HUES64 (cell line): Measurements from ENCODE around the gene MEA1.

Source experiments
- H3K27ac ChIP-seq: 2 replicates; pipeline ENCODE4 v1.7.0; 2013; ENCODE audit warnings: low read depth, low read length, inconsistent platforms
- H3K27me3 ChIP-seq: 2 replicates; pipeline ENCODE4 v1.6.1; 2013; ENCODE audit warnings: mild to moderate bottlenecking, low read length; ENCODE audit not compliant: insufficient read depth
- H3K36me3 ChIP-seq: 2 replicates; pipeline ENCODE4 v1.6.1; 2013; ENCODE audit warnings: mild to moderate bottlenecking, low read length; ENCODE audit not compliant: insufficient read depth
- H3K4me1 ChIP-seq: 2 replicates; pipeline ENCODE4 v1.6.1; 2013; ENCODE audit warnings: mild to moderate bottlenecking, low read length, moderate library complexity; ENCODE audit not compliant: insufficient read depth
- H3K4me3 ChIP-seq: 2 replicates; pipeline ENCODE4 v1.5.1; 2013; ENCODE audit warnings: mild to moderate bottlenecking, low read length, moderate library complexity
- H3K9ac ChIP-seq: 2 replicates; pipeline ENCODE4 v1.6.1; 2013; ENCODE audit warnings: mild to moderate bottlenecking, low read depth, low read length
- H3K9me3 ChIP-seq: 2 replicates; pipeline ENCODE4 v1.6.1; 2013; ENCODE audit warnings: low read depth, low read length; ENCODE audit not compliant: insufficient read depth
- WGBS: fragments of 150-250, 120-280 bp; methylation state at CpG from one replicate; pipeline ENCODE4 v1.1.7; 2013; ENCODE audit warnings: missing lambda C conversion rate; 5-methylcytosine and 5-hydroxymethylcytosine counted together

The MEA1 gene

DNA sequence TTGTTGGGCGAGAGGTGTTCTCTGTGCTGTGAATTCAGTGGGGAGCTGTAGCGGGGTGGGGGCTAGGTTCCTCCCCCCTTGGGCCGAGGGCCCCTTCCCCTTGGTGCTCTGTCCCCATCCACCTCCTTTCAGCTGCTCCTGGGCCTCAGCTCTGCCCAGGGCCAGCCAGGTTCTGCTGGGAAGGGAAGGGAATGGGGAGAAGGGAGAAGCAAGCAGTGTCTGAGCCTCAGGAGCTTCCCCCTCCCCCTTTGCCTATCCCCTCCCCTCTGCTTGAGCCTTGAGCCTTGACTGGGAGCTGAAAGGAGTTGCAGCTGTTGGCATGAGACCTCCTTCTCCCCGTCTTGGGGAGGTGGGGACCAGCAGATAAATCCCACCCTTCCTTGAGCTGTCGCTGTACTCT, 7.1 kb upstream of the MEA1 start:
- H3K36me3 ChIP-seq = peaks cover 58% of the 10 kb centered on the region
- H3K27ac ChIP-seq = peak overlapping the region; percentile 91
- 65% methylated on average over 3 of the region's 5 CpGs for WGBS
- H3K9ac ChIP-seq = peak overlapping the region; percentile 99
- peak overlapping the region; percentile 100 for H3K4me3 ChIP-seq
- no peaks in the 10 kb centered on the region for H3K4me1 ChIP-seq
- no peaks in the 10 kb centered on the region for H3K9me3 ChIP-seq
- H3K27me3 ChIP-seq = no peaks in the 10 kb centered on the region

DNA sequence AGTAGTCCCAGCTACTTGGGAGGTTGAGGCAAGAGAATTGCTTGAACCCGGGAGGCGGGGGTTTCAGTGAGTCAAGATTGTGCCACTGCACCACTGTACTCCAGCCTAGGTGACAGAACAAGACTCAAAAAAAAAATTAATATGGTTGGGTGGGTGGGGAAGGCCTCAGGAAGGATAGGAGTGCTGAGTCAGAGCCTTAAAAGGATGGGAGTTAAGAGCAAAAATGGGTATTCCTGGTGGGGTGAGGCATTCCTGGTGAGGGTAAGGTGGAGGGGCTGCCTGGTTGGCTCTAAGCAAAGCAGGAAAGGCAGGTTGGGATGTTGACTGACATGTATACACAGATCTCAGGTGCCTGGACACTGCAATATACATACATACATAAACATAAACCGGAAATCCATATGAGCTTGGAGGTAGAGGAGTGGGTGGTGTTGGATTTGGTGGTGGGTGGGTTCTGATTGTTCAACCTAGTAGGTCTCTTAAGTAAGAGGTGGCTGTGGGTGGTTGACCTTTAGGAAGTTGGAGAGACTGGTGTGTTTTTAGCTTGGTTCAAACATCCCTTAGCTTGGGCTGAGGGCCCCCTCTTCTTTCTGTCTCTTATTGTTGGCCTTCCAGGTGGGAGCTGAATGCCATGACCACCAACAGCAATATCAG, 6.4 kb upstream of the MEA1 start:
- WGBS = 97% methylated on average over 3 of the region's 3 CpGs
- Histone ChIP-seq H3K9ac (no peak overlapping the region), H3K27ac (0 out of 2 replicates have a peak overlapping the region, but pooled peaks have one; percentile 91), H3K4me3 (no peak overlapping the region), H3K9me3 (no peaks in the 10 kb centered on the region), H3K27me3 (no peaks in the 10 kb centered on the region), H3K36me3 (peaks cover 53% of the 10 kb centered on the region), H3K4me1 (no peaks in the 10 kb centered on the region)

DNA sequence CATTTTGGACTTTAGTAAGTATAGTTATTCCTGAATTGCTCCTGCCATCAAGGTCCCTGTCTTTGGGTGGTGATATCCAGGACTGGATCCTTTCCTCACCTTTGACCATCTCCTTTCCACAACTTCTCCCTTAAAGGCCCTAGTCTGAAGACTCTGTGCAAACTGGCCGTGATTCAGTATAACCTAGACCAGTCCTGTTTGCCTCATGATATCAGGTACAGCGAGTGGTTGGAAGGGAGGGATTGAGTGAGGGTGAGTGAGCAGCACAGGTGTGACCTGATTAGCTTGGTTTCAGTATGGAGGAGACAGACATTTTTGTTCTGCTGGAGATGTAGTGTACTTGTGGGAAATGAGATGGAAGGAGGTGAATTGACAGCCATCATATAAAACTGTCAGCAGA, 5.4 kb upstream of the MEA1 start:
- WGBS = 88% methylated on average over 2 of the region's 2 CpGs
- H3K9me3 ChIP-seq = no peaks in the 10 kb centered on the region
- no peak overlapping the region for H3K4me3 ChIP-seq
- no peaks in the 10 kb centered on the region for H3K4me1 ChIP-seq
- no peaks in the 10 kb centered on the region for H3K27me3 ChIP-seq
- no peak overlapping the region for H3K9ac ChIP-seq
- peaks cover 42% of the 10 kb centered on the region for H3K36me3 ChIP-seq
- H3K27ac ChIP-seq = no peak overlapping the region

DNA sequence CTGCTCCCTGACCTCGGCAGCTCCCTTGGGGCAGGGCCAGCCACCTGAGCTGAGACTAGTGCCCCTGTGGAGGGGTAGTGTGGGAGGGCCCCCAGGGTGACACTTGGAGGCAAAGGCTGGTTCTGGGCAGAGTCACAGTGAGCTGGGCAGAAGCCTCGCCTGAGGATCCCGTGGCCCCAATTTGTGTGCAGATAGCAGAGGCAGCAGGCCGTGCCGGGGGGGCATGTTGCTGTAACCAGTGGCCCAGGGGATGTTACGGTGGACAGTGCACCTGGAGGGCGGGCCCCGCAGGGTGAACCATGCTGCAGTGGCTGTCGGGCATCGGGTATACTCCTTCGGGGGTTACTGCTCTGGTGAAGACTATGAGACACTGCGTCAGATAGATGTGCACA, 3.2 kb upstream of the MEA1 start:
- H3K36me3 ChIP-seq = peaks cover 44% of the 10 kb centered on the region
- no peaks in the 10 kb centered on the region for H3K9me3 ChIP-seq
- H3K4me1 ChIP-seq = peaks cover 8% of the 10 kb centered on the region; the same call in 1 of the 2 replicates
- H3K9ac ChIP-seq = no peak overlapping the region
- no peak overlapping the region for H3K27ac ChIP-seq
- no peak overlapping the region for H3K4me3 ChIP-seq
- no peaks in the 10 kb centered on the region for H3K27me3 ChIP-seq
- 93% methylated on average over 12 of the region's 12 CpGs for WGBS

DNA sequence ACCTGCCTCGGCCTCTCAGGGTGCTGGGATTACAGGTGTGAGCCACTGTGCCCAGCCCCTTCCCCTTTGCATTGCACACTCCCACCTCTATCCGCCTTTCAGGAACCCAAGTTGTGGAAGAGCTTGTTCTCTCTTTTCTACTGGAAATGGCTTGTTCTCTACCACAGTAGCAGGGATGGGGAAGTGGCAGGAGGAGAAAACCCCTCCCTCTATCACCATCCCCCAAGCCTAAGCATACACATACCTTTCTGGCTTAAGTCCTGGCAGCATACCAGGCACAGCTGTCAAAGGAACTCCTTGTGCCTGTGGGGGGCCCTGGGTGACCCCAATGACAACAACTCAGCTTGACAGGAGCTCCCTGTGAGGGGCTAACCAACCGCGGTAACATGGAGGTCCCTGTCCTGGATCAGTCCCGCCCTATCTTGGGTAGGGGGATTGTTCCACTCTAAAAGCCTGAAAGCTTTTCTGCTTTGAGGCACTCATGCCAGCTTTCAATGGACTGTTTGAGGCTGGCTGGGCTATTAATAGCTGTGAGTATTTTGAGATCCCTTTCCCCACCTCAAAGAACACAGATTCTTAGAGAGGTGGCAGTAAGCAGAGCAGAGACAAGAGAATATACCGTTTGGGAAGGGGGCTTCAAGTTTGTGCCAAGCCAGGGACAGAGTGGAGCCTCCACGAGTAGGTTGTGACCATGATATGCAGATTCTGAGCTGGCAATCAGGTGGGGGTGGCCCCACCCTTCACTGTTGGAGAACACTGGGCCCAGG, 2.6 kb upstream of the MEA1 start:
- H3K36me3 ChIP-seq = peaks cover 50% of the 10 kb centered on the region
- H3K27ac ChIP-seq = no peak overlapping the region
- no peaks in the 10 kb centered on the region for H3K9me3 ChIP-seq
- H3K27me3 ChIP-seq = no peaks in the 10 kb centered on the region
- H3K4me3 ChIP-seq = no peak overlapping the region
- no peak overlapping the region for H3K9ac ChIP-seq
- peaks cover 8% of the 10 kb centered on the region; the same call in 1 of the 2 replicates for H3K4me1 ChIP-seq
- WGBS = 85% methylated on average over 6 of the region's 7 CpGs

DNA sequence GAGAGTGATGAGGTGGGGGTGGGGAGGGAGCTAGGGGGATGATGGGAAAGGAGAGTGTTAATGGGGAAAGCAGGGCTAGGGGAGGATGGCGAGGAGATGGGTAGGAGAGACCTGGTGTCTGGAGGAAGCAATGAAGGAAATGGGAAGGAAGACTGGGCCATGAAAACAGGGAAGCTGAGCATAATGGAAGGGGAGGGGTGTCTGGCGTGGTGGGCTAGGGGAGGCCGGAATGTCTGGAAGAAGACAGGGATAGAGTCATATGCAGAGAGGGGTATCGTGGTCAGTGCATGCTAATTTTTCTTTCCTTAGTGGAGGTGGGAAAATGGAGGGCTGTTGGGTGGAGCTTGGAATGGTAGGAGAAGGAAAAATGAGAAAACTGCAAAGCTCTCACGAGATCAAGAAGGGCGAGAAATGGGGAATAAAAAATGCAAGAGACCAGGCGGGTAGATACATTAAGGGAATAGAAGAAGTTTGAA, 726 bp upstream of the MEA1 start:
- Histone ChIP-seq H3K4me1 (peaks cover 8% of the 10 kb centered on the region; the same call in 1 of the 2 replicates), H3K4me3 (peak overlapping the region; percentile 94), H3K9me3 (no peaks in the 10 kb centered on the region), H3K27me3 (no peaks in the 10 kb centered on the region), H3K9ac (peak overlapping the region; percentile 76), H3K27ac (peak overlapping the region; percentile 82), H3K36me3 (peaks cover 59% of the 10 kb centered on the region)
- WGBS = 4% methylated on average over 7 of the region's 7 CpGs

DNA sequence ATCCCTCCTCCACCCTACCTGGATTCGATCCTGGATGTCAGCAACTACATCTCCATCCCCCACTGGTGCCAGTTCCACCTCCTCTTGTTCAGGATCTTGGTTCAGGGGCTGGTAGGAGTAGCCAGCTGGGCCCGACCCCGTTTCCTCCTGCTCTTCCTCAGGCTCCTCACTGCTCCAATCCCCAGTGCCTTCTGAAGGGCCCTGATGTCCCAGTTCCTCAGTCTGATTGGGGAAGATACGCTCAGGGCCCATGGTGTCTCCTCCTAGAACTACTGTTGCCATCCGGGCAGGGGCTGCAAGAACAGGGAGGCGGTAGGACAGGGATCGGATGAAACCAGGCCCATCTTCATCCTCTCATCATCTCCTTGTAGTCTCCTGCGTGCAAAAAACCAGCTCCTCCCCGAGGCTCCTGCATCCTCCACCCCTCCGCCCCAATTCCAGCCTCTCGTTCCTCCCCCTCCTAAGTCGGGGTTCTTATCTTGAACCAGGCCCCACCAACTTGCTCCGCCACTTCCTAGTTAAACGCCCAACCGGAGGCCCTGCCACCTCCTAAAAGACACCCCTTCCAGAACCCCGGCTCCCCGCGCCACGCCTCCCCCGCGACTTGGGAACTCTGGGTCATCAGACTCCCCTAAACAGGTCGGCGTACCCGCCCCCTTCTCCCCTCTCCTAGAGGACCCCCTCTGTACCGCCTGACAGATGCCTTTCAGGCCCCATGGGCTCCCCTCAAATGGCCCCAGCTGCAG, 476 bp downstream of the MEA1 start:
- Histone ChIP-seq H3K4me1 (peaks cover 8% of the 10 kb centered on the region; the same call in 1 of the 2 replicates), H3K27ac (peak overlapping the region; percentile 35; the same call in 1 of the 2 replicates), H3K4me3 (peak overlapping the region; percentile 94), H3K9me3 (no peaks in the 10 kb centered on the region), H3K9ac (peak overlapping the region; percentile 74), H3K36me3 (peaks cover 59% of the 10 kb centered on the region), H3K27me3 (no peaks in the 10 kb centered on the region)
- WGBS = 6% methylated on average over 25 of the region's 25 CpGs

DNA sequence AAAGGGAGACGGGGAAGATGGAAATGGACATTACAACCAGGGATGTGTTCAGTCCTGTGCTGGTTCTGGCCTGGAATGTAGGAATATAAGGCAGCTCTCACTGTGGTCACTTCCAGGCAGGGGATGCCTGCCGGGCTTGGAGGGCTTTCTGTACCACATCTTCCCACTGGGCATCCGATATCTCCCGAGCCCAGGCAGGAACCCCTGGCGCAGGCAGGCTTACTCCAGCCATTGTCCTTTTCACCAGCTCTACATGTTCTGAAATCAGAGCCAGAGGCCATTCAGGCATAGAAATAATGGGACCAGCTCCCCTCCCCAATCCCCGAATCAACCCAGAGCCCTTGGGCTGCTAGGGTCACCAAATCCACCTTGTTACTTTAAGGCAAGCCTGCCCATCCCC, 1.4 kb downstream of the MEA1 start:
- no peaks in the 10 kb centered on the region for H3K9me3 ChIP-seq
- peaks cover 59% of the 10 kb centered on the region for H3K36me3 ChIP-seq
- H3K27me3 ChIP-seq = no peaks in the 10 kb centered on the region
- peaks cover 8% of the 10 kb centered on the region; the same call in 1 of the 2 replicates for H3K4me1 ChIP-seq
- peak overlapping the region; percentile 74; the same call in 1 of the 2 replicates for H3K9ac ChIP-seq
- no peak overlapping the region for H3K27ac ChIP-seq
- peak overlapping the region; percentile 94 for H3K4me3 ChIP-seq
- WGBS = 92% methylated on average over 6 of the region's 6 CpGs

DNA sequence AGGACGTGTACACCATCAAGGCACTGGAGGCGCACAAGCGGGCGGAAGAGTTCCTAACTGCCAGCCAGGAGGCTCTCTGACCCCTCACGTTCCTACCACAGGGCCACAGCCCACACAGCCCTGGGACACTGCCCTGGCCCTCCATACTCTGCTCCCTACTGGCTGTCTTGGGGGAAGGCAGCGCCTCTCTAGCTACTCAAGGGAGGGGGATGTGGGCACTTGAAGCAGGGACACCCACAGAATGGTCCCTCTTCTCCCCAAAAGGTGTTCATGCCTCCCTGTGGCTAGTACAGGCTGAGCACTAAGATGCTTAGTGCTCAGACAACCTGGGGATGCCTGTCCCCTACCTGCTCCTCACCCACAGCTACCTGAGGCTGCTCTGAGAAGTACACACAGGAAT, 2.5 kb downstream of the MEA1 start:
- Histone ChIP-seq H3K36me3 (peaks cover 64% of the 10 kb centered on the region), H3K9me3 (no peaks in the 10 kb centered on the region), H3K9ac (no peak overlapping the region), H3K27ac (no peak overlapping the region), H3K27me3 (no peaks in the 10 kb centered on the region), H3K4me1 (peaks cover 8% of the 10 kb centered on the region; the same call in 1 of the 2 replicates), H3K4me3 (no peak overlapping the region)
- WGBS = 84% methylated on average over 6 of the region's 6 CpGs

DNA sequence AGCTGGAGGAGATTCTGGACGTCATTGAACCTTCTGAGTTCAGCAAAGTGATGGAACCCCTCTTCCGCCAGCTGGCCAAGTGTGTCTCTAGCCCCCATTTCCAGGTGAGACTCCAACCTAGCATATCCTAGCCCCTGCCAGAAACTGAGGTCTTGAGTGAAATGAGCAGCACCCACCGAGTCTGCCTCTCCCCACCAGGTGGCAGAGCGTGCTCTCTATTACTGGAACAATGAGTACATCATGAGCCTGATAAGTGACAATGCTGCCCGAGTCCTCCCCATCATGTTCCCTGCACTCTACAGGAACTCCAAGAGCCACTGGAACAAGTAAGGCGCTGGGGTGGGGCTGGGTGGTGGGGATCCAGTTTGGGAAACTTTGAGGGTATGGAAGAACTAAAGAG, 4.6 kb downstream of the MEA1 start:
- Histone ChIP-seq H3K4me3 (no peak overlapping the region), H3K4me1 (peaks cover 8% of the 10 kb centered on the region; the same call in 1 of the 2 replicates), H3K9ac (no peak overlapping the region), H3K9me3 (no peaks in the 10 kb centered on the region), H3K36me3 (peaks cover 69% of the 10 kb centered on the region), H3K27ac (no peak overlapping the region), H3K27me3 (no peaks in the 10 kb centered on the region)
- 88% methylated on average over 6 of the region's 6 CpGs for WGBS

DNA sequence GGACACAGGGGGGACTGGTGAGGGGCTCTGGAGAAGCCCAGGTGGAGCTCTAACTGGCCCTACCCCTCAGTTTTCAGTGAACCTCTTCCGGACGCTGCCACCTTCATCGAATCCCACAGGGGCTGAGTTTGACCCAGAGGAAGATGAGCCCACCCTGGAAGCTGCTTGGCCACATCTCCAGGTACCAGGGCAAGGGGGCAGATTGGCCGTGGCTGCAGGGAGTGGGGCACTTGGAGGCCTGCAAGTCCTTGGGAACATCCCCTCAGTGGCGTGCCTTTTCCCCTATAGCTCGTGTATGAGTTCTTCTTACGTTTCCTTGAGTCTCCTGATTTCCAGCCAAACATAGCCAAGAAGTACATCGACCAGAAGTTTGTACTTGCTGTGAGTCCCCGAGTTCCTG, 6.6 kb downstream of the MEA1 start:
- Histone ChIP-seq H3K4me3 (no peak overlapping the region), H3K36me3 (peaks cover 62% of the 10 kb centered on the region), H3K9me3 (no peaks in the 10 kb centered on the region), H3K4me1 (peaks cover 1% of the 10 kb centered on the region; the same call in 1 of the 2 replicates), H3K9ac (no peak overlapping the region), H3K27ac (no peak overlapping the region), H3K27me3 (no peaks in the 10 kb centered on the region)
- 95% methylated on average over 9 of the region's 9 CpGs for WGBS
